K562 (cell line): ENCODE data around the gene ANKH. TPM values are rescaled to one million over a fixed set of nuclear protein-coding genes. Genes with fewer than 3 reads are reported as not detected.
A peak's percentile ranks its signal among the peaks of the same experiment; 100 is the strongest.

Experiments
- ATAC-seq: fragments of 200-7000 bp; cut with Tn5 transposase; 3 replicates; pipeline ENCODE4 v1.9.1; 2020; ENCODE audit warnings: moderate library complexity
- BruUV-seq: library from RNA; stranded (reverse); fragments of 400-500 nt; replicated peaks from 2 replicates; lab custom pipeline; 2021; lab: Mats Ljungman, UMichigan
- CTCF ChIA-PET: fragments of 300-600 bp; formaldehyde crosslinking; extraction: SDS; loops from one replicate; lab custom pipeline; 2021; ENCODE audit warnings: low intra/inter-chr PET ratio; lab: Yijun Ruan, JAX
- POLR2A ChIA-PET: fragments of 300-600, 350-650 bp; sonication (Branson Sonifier 250); formaldehyde crosslinking; extraction: SDS; loops from one replicate; lab custom pipeline; 2021; ENCODE audit warnings: antibody characterized with exemption, inconsistent platforms; lab: Yijun Ruan, JAX
- DNase-seq, 4 experiments: peaks; one replicate each; pipeline versions ENCODE4 v3.0.0 to v3.0.0-alpha.2; 2011 to 2018; ENCODE audit warnings: low spot score in 3 of 4, mixed read lengths in 3 of 4; ENCODE audit errors: extremely low read depth in 1 of 4
- FAIRE-seq: peaks from 2 replicates; lab custom pipeline; 2011; peaks lifted over from hg19 to GRCh38; lab: Jason Lieb, UNC
- H2AFZ ChIP-seq: 2 replicates; pipeline ENCODE4 v1.6.0; 2011; ENCODE audit warnings: low read depth, low read length, control low read depth, inconsistent platforms
- H3K27ac ChIP-seq: fragments of 200-600 bp; 3 replicates; pipeline ENCODE4 v1.8.0; 2011; ENCODE audit warnings: low read depth, mild to moderate bottlenecking, control low read depth, inconsistent platforms, low read length, moderate library complexity, mixed read lengths; ENCODE audit errors: extremely low read depth
- H3K27me3 ChIP-seq, 2 experiments: fragments of 300-600 bp in 1 of 2; 2 replicates in 1 of 2; 3 replicates in 1 of 2; pipeline versions ENCODE4 v1.6.0 to v1.8.0; 2011; ENCODE audit warnings: inconsistent platforms in 2 of 2, low read length in 2 of 2, mild to moderate bottlenecking in 1 of 2, mixed read lengths in 1 of 2, moderate library complexity in 1 of 2; ENCODE audit not compliant: control insufficient read depth in 2 of 2, insufficient read depth in 2 of 2
- H3K36me3 ChIP-seq: fragments of 300-600 bp; 3 replicates; pipeline ENCODE4 v1.8.0; 2011; ENCODE audit warnings: mild to moderate bottlenecking, low read length, inconsistent platforms; ENCODE audit not compliant: control insufficient read depth, insufficient read depth
- H3K4me1 ChIP-seq, 2 experiments: fragments of 200-600 bp in 1 of 2; replicated peaks in 1 of 2; 2 replicates in 1 of 2; 3 replicates in 1 of 2; pipeline versions ENCODE4 v1.5.1 to v1.8.0; 2011; ENCODE audit warnings: inconsistent platforms in 2 of 2, low read length in 2 of 2, mild to moderate bottlenecking in 1 of 2, mixed read lengths in 1 of 2, moderate library complexity in 1 of 2; ENCODE audit not compliant: control insufficient read depth in 2 of 2, insufficient read depth in 2 of 2
- H3K4me2 ChIP-seq: 2 replicates; pipeline ENCODE4 v1.6.1; 2011; ENCODE audit warnings: low read length, control low read depth, inconsistent platforms, mixed read lengths; ENCODE audit not compliant: insufficient read depth
- H3K4me3 ChIP-seq: fragments of 200-600 bp; sonication (generic), shearing (Covaris generic); 2 replicates; pipeline ENCODE4 v1.5.1; 2016; ENCODE audit warnings: control low read depth, inconsistent platforms
- H3K79me2 ChIP-seq: fragments of 200-600 bp; 3 replicates; pipeline ENCODE4 v1.8.0; 2011; ENCODE audit warnings: low read length, inconsistent platforms; ENCODE audit not compliant: control insufficient read depth, insufficient read depth
- H3K9ac ChIP-seq, 2 experiments: 2 replicates each; pipeline versions ENCODE4 v1.6.0 to v1.6.1; 2011; ENCODE audit warnings: low read depth in 2 of 2, low read length in 2 of 2, control low read depth in 1 of 2, inconsistent platforms in 1 of 2, mild to moderate bottlenecking in 1 of 2, mixed read lengths in 1 of 2; ENCODE audit not compliant: insufficient read depth in 1 of 2
- H3K9me1 ChIP-seq: one replicate; pipeline ENCODE4 v1.6.0; 2011; ENCODE audit warnings: inconsistent platforms, mild to moderate bottlenecking, low read length, moderate library complexity; ENCODE audit not compliant: control insufficient read depth, insufficient read depth
- H3K9me3 ChIP-seq: replicated peaks from 2 replicates; pipeline ENCODE4 v1.5.1; 2011; ENCODE audit warnings: low read depth, low read length, inconsistent platforms; ENCODE audit not compliant: control insufficient read depth, insufficient read depth
- H4K20me1 ChIP-seq: replicated peaks from 2 replicates; pipeline ENCODE4 v1.6.1; 2011; ENCODE audit warnings: low read length, inconsistent platforms, mixed read lengths; ENCODE audit not compliant: control insufficient read depth, insufficient read depth
- CBFA2T3 ChIP-seq: fragments of 450-650 bp; IDR thresholded peaks from 2 replicates; pipeline ENCODE4 v1.6.1; 2017
- CBX8 ChIP-seq: fragments of 200-600 bp; sonication (generic); IDR thresholded peaks from 2 replicates; pipeline ENCODE4 v1.6.1; 2012; ENCODE audit warnings: borderline replicate concordance, mixed run types, low read depth, mild to moderate bottlenecking, moderate library complexity, mixed read lengths, low read length, control low read depth, inconsistent platforms; ENCODE audit not compliant: poor library complexity, severe bottlenecking; ENCODE audit errors: extremely low read depth
- TCF3 ChIP-seq: sonication (generic); formaldehyde crosslinking; IDR thresholded peaks from 2 replicates; pipeline ENCODE4 v1.4.0; 2020; ENCODE audit warnings: mild to moderate bottlenecking, missing genetic modification reagents
- ZMIZ1 ChIP-seq, 2 experiments: fragments of 150-350 bp in 1 of 2; IDR thresholded peaks; 2 replicates each; pipeline ENCODE4 v1.6.1; 2012 to 2016; ENCODE audit warnings: low read depth in 2 of 2, low read length in 2 of 2, mild to moderate bottlenecking in 1 of 2, moderate library complexity in 1 of 2
- WGBS: fragments of 100-300 bp; shearing (Covaris generic); methylation state at CpG from one replicate; pipeline ENCODE4 v1.1.6; 2016; ENCODE audit warnings: low coverage, mixed read lengths; ENCODE audit not compliant: insufficient coverage; ENCODE audit errors: missing lambda C conversion rate; 5-methylcytosine and 5-hydroxymethylcytosine counted together
- in situ Hi-C: fragments of 300-500 bp; cut with MboI; formaldehyde crosslinking; loops from 4 replicates; pipeline ENCODE4 v1.15.0; 2018; ENCODE audit warnings: inconsistent platforms, mixed read lengths
- intact Hi-C: fragments of 100-400 bp; cut with micrococcal nuclease; formaldehyde crosslinking; loops from 2 replicates; pipeline ENCODE4 v1.14.2; 2022
- polyA plus RNA-seq, 8 experiments: library from polyadenylated mRNA; depleted of rRNA in 4 of 8; stranded (reverse) in 5 of 8; unstranded in 3 of 8; fragments of >200 nt; fragmentation: Nextera tagmentation in 2 of 8; fragmentation: Illumina TruSeq in 1 of 8; extraction: Ambion mirVana in 2 of 8; extraction: Trizol in 1 of 8; gene quantifications; 2 replicates each; pipeline versions ENCODE4 v1.2.1 to v1.2.3, GENCODE V29; 2011 to 2014; ENCODE audit warnings: inconsistent platforms in 1 of 8, missing spikeins in 1 of 8
- total RNA-seq, 7 experiments: library from RNA; depleted of rRNA in 6 of 7; stranded (reverse); fragments of >200 nt in 6 of 7; fragmentation: Illumina TruSeq in 2 of 7; extraction: Trizol in 2 of 7; gene quantifications; 2 replicates each; pipeline versions ENCODE4 v1.2.1 to v1.2.3, GENCODE V29; 2011 to 2021; ENCODE audit warnings: low replicate concordance in 1 of 7

ANKH gene
- total and polyA plus RNA-seq, 9 of the 15 experiments (the other 6 are each of a cell fraction or from before 2014, with no cell fraction given) = 0.79 to 12.2 (median 4.5) TPM

- Histone ChIP-seq H3K36me3 (no peaks in the 10 kb centered on the region), H3K9ac (no peak overlapping the region), H3K4me3 (no peak overlapping the region), H3K9me1 (no peaks in the 10 kb centered on the region), H4K20me1 (no peaks in the 10 kb centered on the region), H2AFZ (no peak overlapping the region), H3K27ac (no peak overlapping the region), H3K4me2 (no peak overlapping the region), H3K79me2 (no peaks in the 10 kb centered on the region), H3K27me3 (peaks cover 14 to 23% of the 10 kb centered on the region in 2 experiments; a peak in 4 of 5 replicates), H3K4me1 (no peaks in the 10 kb centered on the region), H3K9me3 (no peaks in the 10 kb centered on the region)
- BruUV-seq = no TSS peak
- FAIRE-seq = no peak
- no peak for ATAC-seq
- WGBS = 3% methylated on average over 6 of the region's 6 CpGs
- POLR2A ChIA-PET = no interaction called here
- intact Hi-C loops = no loop called here
- CTCF ChIA-PET = no interaction called here
- no peak for DNase-seq
- in situ Hi-C loops = no loop called here
- TF ChIP-seq ZMIZ1 (IDR thresholded peaks at IDR 0.05; ENCODE audit: low read depth in 2 of 2, low read length in 2 of 2) = no peak
- no peak for TF ChIP-seq CBX8
- TF ChIP-seq TCF3 (CRISPR knock-in tag) = peak; percentile 8; the same call in 1 of the 2 replicates
- TF ChIP-seq CBFA2T3 = peak; percentile 38; the same call in 1 of the 2 replicates
Measured at GRCh38 chr5:14908172-14908571, 36.6 kb upstream of the ANKH start.
